GM18507 (cell line): Measurements from ENCODE around the gene CST4.
"Not testable (repeated sequence)": the region's sequence is repeated elsewhere in the genome, so short reads cannot be mapped to it uniquely, and the experiment has no call there.

Experiments
- DNase-seq: peaks from one replicate; pipeline ENCODE4 v3.0.0; 2011; ENCODE audit warnings: low read depth; ENCODE audit not compliant: insufficient read length; ENCODE audit errors: extremely low spot score
- FAIRE-seq: peaks from 2 replicates; lab custom pipeline; 2011; peaks lifted over from hg19 to GRCh38; lab: Jason Lieb, UNC

Gene CST4, protein sequence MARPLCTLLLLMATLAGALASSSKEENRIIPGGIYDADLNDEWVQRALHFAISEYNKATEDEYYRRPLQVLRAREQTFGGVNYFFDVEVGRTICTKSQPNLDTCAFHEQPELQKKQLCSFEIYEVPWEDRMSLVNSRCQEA

DNA sequence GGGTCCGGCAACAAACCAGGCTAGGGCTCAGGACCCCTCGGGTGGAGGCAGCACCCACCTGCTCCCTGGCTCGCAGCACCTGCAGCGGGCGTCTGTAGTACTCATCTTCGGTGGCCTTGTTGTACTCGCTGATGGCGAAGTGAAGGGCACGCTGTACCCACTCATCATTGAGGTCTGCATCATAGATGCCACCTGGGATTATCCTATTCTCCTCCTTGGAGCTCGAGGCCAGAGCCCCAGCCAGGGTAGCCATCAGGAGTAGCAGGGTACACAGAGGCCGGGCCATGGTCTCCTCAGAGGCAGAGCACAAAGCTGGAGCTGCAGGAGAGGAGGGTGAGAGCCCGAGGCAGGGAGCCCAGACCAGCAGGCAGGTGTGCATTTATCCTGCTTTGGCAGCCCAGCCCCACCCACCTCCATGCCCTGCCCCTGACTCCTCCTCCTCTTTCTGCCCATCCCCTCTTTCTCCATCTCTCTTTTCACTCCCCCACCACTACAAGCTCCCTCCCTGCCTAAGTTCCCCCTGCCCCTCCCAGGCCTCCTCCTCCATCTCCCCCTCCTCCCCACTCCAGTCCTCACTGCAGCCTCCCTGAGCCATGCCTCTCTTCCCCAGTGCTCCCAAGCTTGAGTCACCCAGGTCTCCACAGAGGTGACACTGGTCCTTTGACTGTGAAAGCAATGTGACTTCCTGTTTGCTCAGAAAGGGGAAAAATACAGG lies at the start of gene CST4:
Gene CST4 (minus strand): TSS at position 355 of the 715 bp plus-strand sequence. CDS start 69 bp downstream, at position 286.
- DNase-seq, FAIRE-seq: not testable (repeated sequence)

DNA sequence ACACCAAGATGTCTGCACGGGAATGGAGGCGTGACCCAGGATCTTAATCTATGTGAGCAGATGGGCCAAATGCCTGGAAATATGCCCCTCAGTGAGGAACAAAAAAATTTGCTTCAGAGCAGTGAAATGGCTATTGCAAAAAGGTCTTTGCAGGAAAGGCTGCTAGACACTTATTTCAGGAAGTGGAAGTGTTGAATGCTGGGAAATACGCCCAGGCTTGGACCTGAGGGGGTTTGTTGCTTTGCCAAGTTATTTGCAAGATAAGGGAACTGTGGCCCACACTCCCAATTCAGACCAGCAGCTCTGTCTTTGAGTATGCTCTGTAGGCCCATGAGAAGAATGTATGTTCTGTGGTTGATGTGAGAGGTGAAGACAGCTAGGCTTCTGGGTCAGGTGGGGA lies 46.6 kb upstream of the CST4 start:
- not testable (repeated sequence) for FAIRE-seq

DNA sequence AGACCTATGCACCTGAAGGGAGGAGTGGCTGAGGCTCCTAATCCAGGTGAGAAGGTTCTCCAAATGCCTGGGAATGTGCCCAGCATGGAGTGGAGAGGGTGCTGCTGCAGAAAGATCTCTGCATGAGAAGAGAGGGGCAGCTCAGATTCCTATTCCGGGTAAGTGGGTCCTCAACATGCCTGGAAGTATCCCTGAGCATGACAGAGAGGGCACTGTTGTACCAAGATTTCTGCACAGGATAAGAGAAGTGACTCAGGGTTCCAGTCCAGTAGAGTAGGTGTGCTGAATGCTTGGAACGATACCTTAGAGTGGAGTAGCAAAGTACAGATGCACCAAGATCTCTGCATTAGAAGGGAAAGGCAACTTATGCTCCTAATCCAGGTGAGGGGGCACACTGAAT lies 46.1 kb upstream of the CST4 start:
- not testable (repeated sequence) for DNase-seq, FAIRE-seq

More for the DNA sequence above, 46.6 kb upstream of the CST4 start:
- not testable (repeated sequence) for DNase-seq

DNA sequence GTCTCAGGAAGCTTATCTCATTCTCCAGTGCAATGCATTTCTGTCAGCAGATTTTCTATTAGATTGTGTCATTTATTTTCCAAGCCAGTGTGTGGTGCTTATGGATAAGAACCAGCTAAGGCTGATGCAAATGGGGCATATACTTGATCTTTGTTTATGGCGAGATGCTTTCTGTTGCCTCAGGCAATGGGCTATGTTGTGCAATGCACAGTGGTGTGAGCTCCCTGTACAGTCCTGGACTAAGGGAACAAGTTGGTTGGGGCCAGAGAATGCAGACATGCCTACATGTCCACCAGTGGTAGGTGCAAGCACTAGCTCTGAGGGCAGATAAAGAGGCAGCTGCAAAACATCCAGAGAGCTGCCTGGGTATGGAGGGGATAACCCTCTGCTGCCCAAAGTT lies 45.6 kb upstream of the CST4 start:
- not testable (repeated sequence) for FAIRE-seq, DNase-seq

DNA sequence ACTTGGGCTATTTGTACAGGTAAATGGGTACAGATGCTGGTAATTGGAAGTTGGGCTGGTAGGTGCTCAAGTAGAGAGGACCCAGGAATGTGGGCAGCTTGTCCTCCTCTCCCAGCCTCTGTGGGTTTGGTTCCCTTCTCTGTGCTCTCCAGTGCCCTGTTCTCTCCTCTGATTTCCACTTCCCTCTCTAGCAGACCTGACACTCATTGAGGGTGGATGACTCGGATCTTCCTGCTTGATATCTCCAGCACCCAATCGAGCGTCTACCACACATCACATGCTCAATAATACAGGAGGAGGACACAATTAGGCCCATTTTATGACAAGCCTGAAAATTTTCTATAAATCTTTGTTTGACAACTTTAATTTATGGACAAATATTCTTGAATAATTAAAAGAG lies 38.2 kb upstream of the CST4 start:
- DNase-seq: no peak
- FAIRE-seq: no peak

DNA sequence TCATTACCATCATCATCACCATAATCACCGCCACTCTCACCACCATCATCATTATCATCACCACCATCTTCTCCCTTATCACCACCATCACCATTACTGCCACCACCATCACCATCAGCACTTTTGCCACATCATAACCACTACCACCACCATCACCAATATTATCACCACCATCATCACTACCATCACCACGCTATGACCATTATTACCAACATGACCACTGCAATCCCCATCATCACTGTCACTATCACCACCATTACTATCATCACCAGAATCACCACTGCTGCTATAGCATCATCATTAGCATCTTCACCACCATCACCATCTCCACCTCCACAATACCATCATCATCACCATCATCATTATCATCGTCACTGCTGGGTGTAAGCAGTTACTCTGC lies 36.3 kb upstream of the CST4 start:
- FAIRE-seq: no peak
- DNase-seq: no peak

DNA sequence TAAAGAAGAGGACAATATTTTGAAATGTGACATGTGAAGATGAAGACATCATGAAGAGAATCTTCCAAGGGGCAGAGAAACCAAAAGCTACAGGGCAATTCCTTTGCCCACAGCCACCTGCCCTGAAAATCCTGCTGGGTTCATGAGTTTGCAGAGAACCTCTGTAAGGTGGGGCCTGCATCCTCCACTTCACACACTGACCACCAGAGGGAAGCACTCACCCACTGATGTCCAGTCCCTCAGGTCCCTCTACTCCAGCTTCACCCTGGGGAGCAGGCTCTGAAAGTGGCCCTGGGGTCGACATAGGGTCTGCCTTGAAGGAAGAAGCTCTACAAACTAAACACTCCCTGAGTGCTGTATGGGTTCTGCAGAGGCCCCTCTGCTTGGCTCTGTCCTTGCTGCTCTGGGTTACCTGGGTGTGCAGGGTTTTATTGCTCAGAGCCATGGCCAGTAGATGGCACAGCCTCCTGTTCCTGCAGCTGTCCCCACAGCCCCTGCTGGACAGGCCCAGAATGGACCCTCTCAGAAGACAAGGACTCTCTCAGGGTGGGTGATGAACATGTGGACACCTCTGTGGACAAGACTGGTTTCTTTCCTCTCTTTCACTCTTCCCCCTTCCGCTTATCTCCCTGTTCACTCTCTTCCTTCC lies 34.9 kb upstream of the CST4 start:
- FAIRE-seq: peak; percentile 78
- not testable (repeated sequence) for DNase-seq

DNA sequence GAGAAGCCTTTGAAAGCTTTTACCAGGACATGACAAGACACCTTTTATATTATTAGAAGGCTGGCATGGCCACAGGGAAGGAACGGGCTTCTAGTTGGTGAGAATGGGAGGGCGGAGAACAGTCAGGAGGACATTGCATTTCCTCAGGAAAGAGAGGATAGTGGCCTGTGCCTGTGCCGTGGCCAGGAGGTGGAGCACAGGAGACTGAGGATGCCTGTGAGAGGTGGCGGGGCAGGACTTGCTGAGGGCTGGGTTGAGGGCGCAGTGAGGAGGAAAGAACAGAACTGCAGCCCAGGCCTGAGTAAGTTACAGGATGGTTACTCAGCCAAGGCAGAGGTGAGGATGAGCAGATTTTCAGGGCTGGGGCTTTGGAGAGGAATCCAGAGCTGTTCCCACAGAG lies 34.0 kb upstream of the CST4 start:
- not testable (repeated sequence) for FAIRE-seq, DNase-seq

DNA sequence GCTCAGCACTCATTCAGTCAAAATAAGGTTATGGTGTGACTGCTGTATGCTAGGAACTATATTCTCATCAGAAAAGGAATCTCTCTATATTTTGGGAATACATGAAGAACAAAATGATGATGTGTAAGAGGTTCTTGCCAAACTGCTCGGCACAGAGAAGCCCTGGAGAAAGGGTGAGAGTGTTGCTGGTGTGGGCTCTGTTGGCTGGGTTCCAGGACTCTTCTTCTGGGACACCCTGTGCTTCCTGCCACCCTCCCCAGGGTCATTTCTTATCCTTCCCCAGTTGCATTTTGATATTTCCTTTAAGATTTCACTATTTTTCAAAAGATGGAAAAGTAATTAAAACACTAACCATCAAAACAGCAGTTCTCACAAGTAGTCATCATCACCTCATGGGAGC lies 33.1 kb upstream of the CST4 start:
- FAIRE-seq: no peak
- DNase-seq: no peak

DNA sequence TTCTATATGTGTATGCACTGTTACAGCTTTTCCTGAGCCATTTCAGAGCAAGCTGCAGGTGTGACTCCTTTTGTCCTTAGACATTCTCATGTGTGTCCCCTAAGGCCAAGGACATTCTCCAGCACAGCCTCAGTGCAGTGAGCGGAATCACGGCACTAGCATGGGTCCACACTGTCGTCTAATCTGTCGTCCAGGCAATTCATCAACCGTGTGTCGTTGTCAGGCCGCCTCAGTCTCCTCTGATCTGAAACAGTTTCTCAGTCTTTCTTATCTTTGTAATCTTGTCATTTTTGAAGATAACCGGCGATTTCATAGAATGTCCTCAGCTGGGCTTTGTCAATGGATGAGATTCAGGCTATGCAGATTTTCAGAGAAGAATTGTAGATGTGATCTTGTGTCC lies 30.5 kb upstream of the CST4 start:
- DNase-seq, FAIRE-seq: not testable (repeated sequence)

DNA sequence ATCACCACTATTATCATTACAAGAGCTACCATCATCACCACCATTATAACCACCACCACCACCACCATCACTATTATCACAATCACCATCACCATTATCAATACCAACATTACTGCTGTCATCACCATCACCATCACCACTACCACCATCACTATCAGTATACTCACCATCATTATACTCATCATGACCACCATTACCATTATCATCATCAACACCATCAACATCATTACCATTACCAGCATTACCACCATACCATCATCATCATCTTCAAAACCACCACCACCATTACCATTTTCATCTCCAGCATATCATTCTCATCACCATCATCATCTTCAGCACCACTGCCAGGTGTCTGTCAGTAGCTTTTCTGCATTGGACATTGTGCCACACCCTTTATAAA lies 22.9 kb upstream of the CST4 start:
- DNase-seq, FAIRE-seq: not testable (repeated sequence)

DNA sequence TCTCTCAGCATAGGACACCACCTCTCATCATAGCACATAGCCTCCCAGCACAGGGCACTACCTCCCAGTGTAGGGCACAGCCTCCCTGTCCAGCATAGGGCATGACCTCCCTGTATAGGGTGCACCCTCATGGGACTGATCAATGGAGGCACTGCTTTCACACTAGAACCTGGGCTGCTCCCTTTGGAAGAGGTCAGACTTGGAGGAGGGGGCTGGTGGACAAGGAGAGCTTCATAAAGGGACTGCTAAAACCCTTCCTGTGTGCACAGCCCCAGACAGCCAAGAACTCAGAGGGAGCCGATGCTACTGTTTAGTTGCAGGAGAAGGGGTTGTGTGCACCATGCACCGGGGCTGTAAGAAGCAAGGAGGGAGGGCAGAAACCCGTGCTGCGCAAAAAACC lies 21.9 kb upstream of the CST4 start:
- DNase-seq (no peak), FAIRE-seq (no peak)

DNA sequence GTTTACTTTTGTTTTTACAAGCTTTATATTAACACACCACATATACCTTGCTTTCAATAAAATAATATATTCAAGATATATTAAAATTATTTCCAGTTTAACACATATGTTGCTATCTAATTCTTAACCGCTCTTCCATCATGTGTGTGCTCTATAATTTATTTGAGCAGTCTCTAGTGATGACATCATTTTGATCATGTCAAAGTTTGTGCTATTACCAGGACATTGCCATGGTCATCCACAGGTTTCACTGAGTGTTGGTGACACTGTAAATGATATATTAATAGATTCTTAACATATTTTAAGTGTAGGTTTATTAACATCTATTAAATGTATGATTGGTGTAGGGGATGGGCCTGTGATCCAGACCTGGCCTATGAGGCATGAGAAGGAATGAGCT lies 17.1 kb upstream of the CST4 start:
- FAIRE-seq (no peak), DNase-seq (no peak)

DNA sequence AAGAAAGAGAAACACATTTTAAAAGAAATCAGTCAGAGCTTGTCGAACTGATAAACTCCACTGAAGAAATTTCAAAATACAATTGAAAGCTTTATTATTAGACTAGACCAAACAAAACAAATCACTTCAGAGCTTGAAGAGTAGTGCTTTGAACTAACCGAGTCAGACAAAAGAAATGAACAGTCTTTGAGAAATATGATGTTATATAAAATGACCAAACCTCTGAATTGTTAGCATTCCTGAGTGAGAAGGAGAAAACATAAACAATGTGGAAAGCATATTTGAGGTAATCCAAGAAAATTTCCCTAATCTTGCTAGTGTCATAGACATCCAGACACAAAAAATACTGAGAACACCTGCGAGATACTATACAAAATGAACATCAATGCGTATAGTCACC lies 13.2 kb upstream of the CST4 start:
- no peak for DNase-seq

DNA sequence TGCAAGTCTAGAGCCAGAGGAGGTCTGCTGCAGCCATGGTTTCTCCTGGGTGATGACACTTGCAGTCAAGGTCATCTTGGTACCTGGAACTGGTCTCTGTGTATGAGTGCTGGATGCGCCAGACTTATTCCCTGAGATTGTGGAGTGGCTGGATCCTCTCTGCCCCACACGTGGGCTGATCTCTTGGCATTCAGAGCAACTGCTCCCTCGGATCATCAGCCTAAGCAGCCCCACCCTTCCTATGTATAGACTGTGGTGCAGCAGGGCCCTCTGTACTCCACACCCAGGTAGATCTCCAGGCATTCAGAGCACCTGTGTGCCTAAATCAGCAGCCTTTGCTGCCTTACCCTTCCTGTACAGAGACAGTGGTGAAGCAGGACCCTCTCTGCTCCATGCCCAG lies 12.1 kb upstream of the CST4 start:
- FAIRE-seq (no peak), DNase-seq (no peak)

More for the DNA sequence above, 13.2 kb upstream of the CST4 start:
- no peak for FAIRE-seq

DNA sequence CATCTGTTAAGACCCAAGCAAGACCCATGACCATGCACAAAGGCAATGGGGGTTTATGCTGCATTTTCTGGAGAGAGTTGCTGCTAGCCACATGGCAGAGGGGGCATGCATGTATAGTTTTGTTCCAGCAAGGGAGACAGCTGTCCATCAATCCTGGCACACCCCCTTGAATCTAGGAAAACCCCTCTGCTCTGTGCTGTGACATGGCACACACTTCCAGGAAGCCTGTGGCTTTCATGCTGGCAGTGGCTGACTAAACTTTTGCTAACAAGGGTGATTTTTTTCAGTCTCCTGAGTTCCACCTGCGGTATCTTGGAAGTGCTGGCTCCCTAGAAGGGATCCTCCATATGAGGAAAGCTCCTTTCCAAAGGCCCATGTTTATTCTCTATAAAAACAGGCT lies 9.1 kb upstream of the CST4 start:
- FAIRE-seq (no peak), DNase-seq (no peak)

DNA sequence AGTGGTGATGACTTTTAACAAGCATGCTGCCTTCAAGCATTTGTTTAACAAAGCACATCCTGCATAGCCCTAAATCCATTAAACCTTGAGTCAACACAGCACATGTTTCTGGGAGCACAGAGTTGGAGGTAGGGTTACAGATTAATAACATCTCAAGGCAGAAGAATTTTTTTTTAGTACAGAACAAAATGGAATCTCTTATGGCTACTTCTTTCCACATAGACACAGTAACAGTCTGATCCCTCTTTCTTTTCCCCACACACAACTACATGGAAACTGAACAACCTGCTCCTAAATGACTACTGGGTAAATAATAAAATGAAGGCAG lies 6.2 kb upstream of the CST4 start:
- DNase-seq, FAIRE-seq: not testable (repeated sequence)

DNA sequence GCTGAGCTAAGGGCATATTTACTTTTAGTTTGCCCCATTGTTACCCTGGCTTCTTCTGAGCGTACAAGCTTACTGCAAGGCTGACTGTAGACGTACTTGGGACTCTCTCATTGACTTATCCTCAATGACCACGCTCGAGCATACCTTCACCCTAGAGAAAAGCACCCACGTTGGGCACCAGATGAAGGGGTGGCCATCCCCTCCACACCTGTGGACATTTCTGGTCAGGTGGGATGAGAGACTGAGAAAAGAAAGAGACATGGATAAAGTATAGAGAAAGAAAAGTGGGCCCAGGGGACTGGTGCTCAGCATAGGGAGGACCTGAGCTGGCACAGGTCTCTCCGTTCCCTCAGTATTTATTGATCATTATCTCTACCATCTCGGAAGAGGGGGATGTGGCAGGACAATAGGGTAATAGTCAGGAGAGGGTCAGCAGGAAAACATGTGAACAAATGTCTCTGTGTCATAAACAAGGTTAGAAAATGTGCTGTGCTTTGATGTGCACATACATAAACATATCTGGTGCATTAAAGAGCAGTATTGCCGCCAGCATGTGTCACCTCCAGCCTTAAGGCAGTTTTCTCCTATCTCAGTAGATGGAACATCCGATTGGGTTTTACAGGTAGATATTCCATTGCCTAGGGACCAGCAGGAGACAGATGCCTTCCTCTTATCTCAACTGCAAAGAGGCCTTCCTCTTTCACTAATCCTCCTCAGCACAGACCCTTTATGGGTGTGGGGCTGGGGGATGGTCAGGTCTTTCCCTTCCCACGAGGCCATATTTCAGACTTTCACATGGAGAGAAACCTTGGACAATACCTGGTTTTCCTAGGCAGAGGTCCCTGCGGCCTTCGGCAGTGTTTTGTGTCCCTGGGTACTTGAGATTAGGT lies 5.6 kb upstream of the CST4 start:
- FAIRE-seq, DNase-seq: not testable (repeated sequence)

DNA sequence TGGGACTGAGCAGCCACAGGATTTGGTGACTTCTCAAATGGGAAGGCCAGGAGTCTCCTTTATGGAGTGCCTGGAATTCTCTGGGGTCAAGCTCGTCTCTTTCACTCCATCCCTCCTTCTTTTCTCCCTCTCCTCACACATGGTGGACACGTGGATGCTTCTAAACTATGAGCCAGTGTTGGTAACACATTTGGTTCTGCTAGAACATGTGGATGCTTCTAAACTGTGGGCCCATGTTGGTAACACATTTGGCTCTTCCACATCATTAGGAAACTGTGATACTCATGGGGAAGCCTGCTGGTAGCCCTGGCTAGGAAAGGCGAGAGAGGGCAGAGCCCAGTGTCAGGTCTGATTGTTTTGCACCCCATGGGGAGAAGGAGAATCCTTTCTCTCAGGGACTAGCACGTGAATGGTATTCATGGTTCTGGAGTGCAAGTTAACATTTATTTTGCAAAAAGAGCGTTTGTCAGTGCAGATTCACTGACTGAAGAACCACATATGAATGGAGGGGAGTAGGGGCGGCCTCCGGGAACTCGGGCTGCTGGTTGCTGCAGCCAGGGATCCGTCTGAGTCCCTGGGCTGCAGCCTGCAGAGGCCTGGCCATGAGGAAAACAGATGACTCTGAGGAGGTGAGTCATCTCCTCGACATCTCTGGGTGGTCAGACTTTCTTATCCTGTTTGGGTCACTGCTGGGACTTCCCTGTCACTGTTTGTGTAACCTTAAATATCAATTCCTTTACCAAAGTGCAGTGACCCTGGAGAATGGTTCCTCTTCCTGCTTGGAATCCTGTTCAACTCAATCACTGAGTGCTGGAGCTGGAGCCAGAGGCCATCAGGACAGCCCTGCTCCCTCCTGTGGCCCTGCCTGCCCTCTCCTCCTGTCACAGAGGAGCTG lies 4.1 kb upstream of the CST4 start:
- not testable (repeated sequence) for FAIRE-seq, DNase-seq
